Subcutaneous abdominal adipose tissue (tissue), 5 donors: Measurements from ENCODE around the gene CLCN1.

Experiments
- H3K27ac ChIP-seq: one replicate; pipeline ENCODE4 v1.7.0; 2013; ENCODE audit warnings: low read depth, mild to moderate bottlenecking, inconsistent platforms, low read length, moderate library complexity
- H3K27me3 ChIP-seq, 5 donors: one replicate each; pipeline ENCODE4 v1.7.0; 2013; ENCODE audit warnings: low read length in 5 of 5, inconsistent platforms in 1 of 5; ENCODE audit not compliant: control insufficient read depth in 5 of 5, insufficient read depth in 4 of 5
- H3K36me3 ChIP-seq, 5 donors: one replicate each; pipeline ENCODE4 v1.7.0; 2013; ENCODE audit warnings: low read length in 5 of 5; ENCODE audit not compliant: control insufficient read depth in 5 of 5, insufficient read depth in 5 of 5
- H3K4me1 ChIP-seq, 5 donors: one replicate each; pipeline ENCODE4 v1.7.0; 2013; ENCODE audit warnings: low read length in 5 of 5, mild to moderate bottlenecking in 3 of 5, moderate library complexity in 1 of 5; ENCODE audit not compliant: control insufficient read depth in 5 of 5, insufficient read depth in 5 of 5
- H3K4me3 ChIP-seq, 5 donors: one replicate each; pipeline ENCODE4 v1.7.0; 2013; ENCODE audit warnings: low read length in 5 of 5, low read depth in 1 of 5
- H3K9ac ChIP-seq, 5 donors: one replicate each; pipeline ENCODE4 v1.7.0; 2013; ENCODE audit warnings: low read length in 5 of 5, mild to moderate bottlenecking in 4 of 5, moderate library complexity in 3 of 5
- H3K9me3 ChIP-seq, 5 donors: one replicate each; pipeline ENCODE4 v1.7.0; 2013; ENCODE audit warnings: low read length in 5 of 5; ENCODE audit not compliant: control insufficient read depth in 5 of 5
- donor health status: healthy.
- donor health status: healthy.
- donor health status: healthy.
- donor health status: healthy.
- donor health status: healthy.

Gene CLCN1

DNA sequence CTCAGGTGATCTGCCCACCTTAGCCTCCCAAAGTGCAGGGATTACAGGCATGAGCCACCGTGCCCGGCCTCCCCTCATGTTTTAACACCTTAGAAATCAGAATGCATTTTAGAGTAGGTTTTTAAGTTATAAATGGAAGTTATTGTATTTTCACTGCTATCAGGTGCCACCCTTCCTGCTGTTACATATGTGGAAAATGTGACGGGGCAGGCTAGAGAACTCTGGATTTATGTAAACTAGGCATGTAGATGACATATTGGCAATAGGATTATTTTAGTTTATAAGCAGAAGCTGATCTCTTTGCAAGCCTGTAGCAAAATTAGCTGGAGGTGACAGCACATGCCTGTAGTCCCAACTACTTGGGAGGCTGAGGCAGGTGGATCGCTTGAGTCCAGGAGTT is 25.6 kb upstream of the CLCN1 start:
- Histone ChIP-seq H3K9ac (no peak overlapping the region), H3K4me1 (peaks cover 4 to 48% (median 46%) of the 10 kb centered on the region in 5 donors), H3K36me3 (peaks cover 10 to 38% (median 33%) of the 10 kb centered on the region in 5 donors), H3K9me3 (no peaks in the 10 kb centered on the region), H3K4me3 (no peak overlapping the region), H3K27me3 (no peaks in the 10 kb centered on the region), H3K27ac (no peak overlapping the region)

DNA sequence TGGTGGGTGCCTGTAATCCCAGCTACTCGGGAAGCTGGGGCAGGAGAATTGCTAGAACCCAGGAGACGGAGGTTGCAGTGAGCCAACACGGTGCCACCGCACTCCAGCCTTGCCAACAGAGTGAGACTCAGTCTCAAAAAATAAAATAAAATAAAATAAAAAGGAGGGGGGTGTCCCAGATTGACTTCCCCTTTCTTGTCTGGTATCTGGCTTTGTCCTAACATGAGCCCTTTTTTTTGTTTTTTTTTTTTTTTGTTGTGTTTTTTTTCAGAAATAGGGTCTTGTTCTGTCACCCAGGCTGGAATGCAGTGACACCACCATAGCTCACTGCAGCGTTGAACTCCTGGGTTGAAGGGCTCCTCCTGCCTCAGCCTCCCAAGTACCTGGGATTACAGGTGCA is 23.0 kb upstream of the CLCN1 start:
- no peaks in the 10 kb centered on the region for H3K27me3 ChIP-seq
- peaks cover 26 to 52% (median 50%) of the 10 kb centered on the region in 5 donors for H3K36me3 ChIP-seq
- H3K4me1 ChIP-seq = peaks cover 2 to 32% (median 24%) of the 10 kb centered on the region in 5 donors
- no peak overlapping the region for H3K4me3 ChIP-seq
- H3K27ac ChIP-seq = no peak overlapping the region
- H3K9me3 ChIP-seq = no peaks in the 10 kb centered on the region
- no peak overlapping the region for H3K9ac ChIP-seq

DNA sequence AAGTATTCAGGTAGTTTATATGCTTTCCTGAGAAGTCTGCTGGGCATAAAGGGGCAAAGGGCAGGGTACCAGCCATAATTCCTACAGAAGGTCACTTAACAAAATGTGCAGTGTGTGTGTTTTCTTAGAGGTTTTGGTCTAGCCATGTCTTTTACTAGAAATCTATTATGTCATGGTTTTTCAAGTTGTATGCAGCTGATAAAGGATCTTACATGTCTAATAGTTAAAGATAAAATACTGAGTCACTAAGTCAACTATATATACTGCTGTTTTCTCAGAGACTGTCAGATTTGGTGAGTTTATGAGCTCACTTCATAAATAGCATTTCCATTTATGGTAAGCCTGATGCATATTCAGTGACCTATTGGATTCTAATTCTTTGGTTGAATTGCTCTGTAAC is 20.0 kb upstream of the CLCN1 start:
- H3K9me3 ChIP-seq = no peaks in the 10 kb centered on the region
- no peak overlapping the region for H3K4me3 ChIP-seq
- no peak overlapping the region for H3K27ac ChIP-seq
- peaks cover 0 to 11% (median 0%) of the 10 kb centered on the region in 5 donors for H3K4me1 ChIP-seq
- no peak overlapping the region for H3K9ac ChIP-seq
- no peaks in the 10 kb centered on the region for H3K27me3 ChIP-seq
- peaks cover 38 to 80% (median 76%) of the 10 kb centered on the region in 5 donors for H3K36me3 ChIP-seq

DNA sequence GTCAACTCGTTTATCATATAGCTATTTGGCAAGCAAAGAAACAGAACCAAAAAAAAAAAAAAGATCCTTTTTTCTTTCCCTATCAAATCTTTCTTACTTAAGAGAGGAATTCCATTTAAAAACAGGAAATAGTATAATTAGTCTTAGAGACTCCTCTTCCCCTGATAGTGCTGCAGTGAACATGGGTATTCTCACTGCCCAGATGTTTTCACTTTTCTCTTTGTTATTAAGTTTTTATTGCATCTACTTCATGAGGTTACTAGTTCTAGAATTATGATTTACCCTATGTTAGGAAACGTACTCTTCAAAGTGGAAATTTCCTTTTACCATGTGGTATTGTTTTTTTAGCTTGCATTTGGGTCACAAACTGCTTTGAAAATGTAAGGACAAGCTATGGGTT is 19.2 kb upstream of the CLCN1 start:
- Histone ChIP-seq H3K9ac (no peak overlapping the region), H3K4me1 (peaks cover 0 to 8% (median 0%) of the 10 kb centered on the region in 5 donors), H3K4me3 (no peak overlapping the region), H3K27ac (no peak overlapping the region), H3K27me3 (no peaks in the 10 kb centered on the region), H3K36me3 (peaks cover 46 to 88% (median 81%) of the 10 kb centered on the region in 5 donors), H3K9me3 (no peaks in the 10 kb centered on the region)

DNA sequence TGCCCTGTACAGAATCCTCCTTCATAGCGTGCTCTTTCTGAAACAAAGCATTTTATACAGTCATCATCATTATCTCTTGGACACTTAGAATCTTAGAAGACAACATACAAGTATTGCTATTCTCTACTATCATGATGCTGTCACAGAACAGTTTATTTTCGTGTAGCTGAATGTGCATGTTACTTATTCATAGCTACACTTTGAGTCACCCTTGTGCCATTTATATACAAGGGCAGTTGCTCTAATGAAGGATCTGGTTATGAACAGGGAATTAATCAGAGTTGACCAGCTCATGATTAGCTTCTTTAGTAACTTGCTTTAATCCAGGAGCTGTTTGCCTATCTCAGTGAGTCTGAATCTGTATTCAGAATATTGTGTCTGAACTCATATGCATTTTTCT is 16.6 kb upstream of the CLCN1 start:
- H3K4me3 ChIP-seq = no peak overlapping the region
- no peak overlapping the region for H3K27ac ChIP-seq
- no peaks in the 10 kb centered on the region for H3K27me3 ChIP-seq
- H3K4me1 ChIP-seq = peaks cover 0 to 8% (median 0%) of the 10 kb centered on the region in 5 donors
- no peaks in the 10 kb centered on the region for H3K9me3 ChIP-seq
- peaks cover 53 to 87% (median 80%) of the 10 kb centered on the region in 5 donors for H3K36me3 ChIP-seq
- no peak overlapping the region for H3K9ac ChIP-seq

DNA sequence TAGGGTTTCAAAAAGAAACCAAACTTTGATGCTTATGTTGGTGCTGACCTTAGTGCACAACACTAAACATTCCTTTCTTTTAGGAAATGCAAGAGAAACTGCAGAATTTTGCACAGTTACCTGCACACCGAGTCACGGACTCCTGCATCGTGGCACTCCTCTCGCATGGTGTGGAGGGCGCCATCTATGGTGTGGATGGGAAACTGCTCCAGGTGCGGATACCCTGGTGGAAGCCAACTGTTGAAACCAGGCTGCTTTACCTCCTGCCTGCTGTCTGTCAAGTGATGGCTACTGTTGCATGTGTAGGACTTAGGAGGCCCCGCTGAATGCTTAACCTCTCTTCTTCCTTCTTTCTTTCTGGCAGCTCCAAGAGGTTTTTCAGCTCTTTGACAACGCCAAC is 16.1 kb upstream of the CLCN1 start:
- Histone ChIP-seq H3K9ac (no peak overlapping the region), H3K9me3 (no peaks in the 10 kb centered on the region), H3K4me1 (peaks cover 0 to 8% (median 0%) of the 10 kb centered on the region in 5 donors), H3K27ac (no peak overlapping the region), H3K27me3 (no peaks in the 10 kb centered on the region), H3K36me3 (peaks cover 53 to 87% (median 80%) of the 10 kb centered on the region in 5 donors), H3K4me3 (no peak overlapping the region)

DNA sequence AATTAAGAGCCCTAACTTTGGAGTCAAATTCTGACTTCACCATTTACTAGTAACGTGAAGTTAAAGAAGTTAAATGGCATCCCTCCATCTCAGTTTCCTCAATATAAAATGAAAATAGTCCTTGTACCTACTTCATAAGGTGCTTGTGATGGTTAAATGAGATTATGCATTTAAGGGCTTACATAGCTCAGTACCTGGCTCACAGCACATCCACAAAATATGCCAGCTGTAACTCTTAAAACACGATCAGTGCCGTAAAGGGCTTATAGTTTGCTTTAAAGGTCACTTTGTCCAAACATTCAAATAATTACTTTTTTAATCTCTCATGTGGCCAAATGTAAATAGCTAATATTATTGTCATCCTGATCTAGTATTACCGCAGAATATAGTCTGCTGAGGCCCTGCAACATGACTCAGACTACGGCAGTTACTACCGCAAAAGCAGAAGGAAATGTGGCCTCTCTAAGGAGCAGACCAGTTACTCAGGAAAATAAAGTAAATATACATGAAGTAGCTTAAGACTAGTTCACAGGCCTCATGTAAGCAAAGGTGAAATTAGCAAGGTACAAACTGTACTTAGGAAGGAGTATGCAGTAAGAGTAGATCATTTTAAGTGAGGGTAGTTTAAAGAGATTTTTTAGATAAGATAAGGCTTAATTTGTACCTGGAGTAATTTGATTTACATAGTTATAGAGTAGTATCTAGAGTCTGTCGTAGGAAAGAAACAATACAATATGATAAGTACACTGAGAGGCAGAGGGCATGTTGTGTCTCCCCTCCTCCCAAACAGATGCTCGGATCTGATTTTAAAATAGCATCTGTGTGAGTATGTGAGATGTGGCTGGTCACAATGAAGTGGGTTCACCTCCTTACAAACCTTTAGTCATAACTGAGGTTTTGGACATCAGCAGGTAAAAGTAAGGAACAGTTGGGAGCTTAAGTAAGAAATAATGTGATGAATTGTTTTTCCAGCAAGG is 14.7 kb upstream of the CLCN1 start:
- H3K27ac ChIP-seq = no peak overlapping the region
- H3K9ac ChIP-seq = no peak overlapping the region
- peaks cover 46 to 85% (median 78%) of the 10 kb centered on the region in 5 donors for H3K36me3 ChIP-seq
- no peaks in the 10 kb centered on the region for H3K9me3 ChIP-seq
- H3K27me3 ChIP-seq = no peaks in the 10 kb centered on the region
- H3K4me3 ChIP-seq = no peak overlapping the region
- peaks cover 0 to 6% (median 0%) of the 10 kb centered on the region in 5 donors for H3K4me1 ChIP-seq

DNA sequence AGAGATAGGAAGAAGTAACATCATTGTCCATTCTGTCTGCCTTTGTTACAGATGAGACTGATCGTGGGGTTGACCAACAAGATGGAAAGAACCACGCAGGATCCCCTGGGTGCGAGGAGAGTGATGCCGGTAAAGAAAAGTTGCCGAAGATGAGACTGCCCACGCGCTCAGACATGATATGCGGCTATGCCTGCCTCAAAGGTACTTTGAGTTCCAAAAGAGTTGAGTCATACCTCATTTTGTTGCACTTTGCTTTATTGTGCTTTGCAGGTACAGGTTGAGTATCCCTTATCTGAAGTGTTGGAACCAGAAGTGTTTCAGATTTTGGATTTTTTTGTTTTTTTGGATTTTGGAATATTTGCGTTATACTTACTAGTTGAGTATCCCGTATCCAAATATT is 12.2 kb upstream of the CLCN1 start:
- Histone ChIP-seq H3K9me3 (no peaks in the 10 kb centered on the region), H3K27ac (no peak overlapping the region), H3K4me3 (no peak overlapping the region), H3K9ac (no peak overlapping the region), H3K36me3 (peaks cover 47 to 86% (median 83%) of the 10 kb centered on the region in 5 donors), H3K27me3 (no peaks in the 10 kb centered on the region), H3K4me1 (peaks cover 0 to 2% (median 0%) of the 10 kb centered on the region in 5 donors)

DNA sequence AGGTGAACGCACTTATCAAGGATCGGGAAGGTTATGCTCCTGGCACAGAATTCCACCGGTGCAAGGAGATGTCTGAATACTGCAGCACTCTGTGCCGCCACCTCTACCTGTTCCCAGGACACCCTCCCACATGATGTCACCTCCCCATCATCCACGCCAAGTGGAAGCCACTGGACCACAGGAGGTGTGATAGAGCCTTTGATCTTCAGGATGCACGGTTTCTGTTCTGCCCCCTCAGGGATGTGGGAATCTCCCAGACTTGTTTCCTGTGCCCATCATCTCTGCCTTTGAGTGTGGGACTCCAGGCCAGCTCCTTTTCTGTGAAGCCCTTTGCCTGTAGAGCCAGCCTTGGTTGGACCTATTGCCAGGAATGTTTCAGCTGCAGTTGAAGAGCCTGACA is 11.0 kb upstream of the CLCN1 start:
- H3K27me3 ChIP-seq = no peaks in the 10 kb centered on the region
- no peak overlapping the region for H3K4me3 ChIP-seq
- no peak overlapping the region for H3K27ac ChIP-seq
- no peak overlapping the region for H3K9ac ChIP-seq
- H3K9me3 ChIP-seq = no peaks in the 10 kb centered on the region
- peaks cover 0 to 2% (median 0%) of the 10 kb centered on the region in 5 donors for H3K4me1 ChIP-seq
- peaks cover 42 to 75% (median 74%) of the 10 kb centered on the region in 5 donors for H3K36me3 ChIP-seq

DNA sequence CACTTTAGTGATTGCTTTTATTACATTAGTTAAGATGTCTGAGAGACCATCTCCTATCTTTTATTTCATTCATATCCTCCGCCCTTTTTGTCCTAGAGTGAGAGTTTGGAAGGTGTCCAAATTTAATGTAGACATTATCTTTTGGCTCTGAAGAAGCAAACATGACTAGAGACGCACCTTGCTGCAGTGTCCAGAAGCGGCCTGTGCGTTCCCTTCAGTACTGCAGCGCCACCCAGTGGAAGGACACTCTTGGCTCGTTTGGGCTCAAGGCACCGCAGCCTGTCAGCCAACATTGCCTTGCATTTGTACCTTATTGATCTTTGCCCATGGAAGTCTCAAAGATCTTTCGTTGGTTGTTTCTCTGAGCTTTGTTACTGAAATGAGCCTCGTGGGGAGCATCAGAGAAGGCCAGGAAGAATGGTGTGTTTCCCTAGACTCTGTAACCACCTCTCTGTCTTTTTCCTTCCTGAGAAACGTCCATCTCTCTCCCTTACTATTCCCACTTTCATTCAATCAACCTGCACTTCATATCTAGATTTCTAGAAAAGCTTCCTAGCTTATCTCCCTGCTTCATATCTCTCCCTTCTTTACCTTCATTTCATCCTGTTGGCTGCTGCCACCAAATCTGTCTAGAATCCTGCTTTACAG is 10.4 kb upstream of the CLCN1 start:
- Histone ChIP-seq H3K4me3 (no peak overlapping the region), H3K27me3 (no peaks in the 10 kb centered on the region), H3K4me1 (peaks cover 0 to 2% (median 0%) of the 10 kb centered on the region in 5 donors), H3K9me3 (no peaks in the 10 kb centered on the region), H3K27ac (no peak overlapping the region), H3K36me3 (peaks cover 41 to 69% (median 68%) of the 10 kb centered on the region in 5 donors), H3K9ac (no peak overlapping the region)
